ENCODE results near the gene LZTS2.

GRCh38 chr10:100987685-100988049 is 11.9 kb upstream of the LZTS2 start:
- TF ChIP-seq POLR2A (IDR thresholded peaks at IDR 0.05), result no peak
- TF ChIP-seq CTCF (IDR thresholded peaks at IDR 0.05), result no peak
